GM19467 (cell line): Measurements from ENCODE around the gene SF3B3.

Experiments
- ATAC-seq: cut with Tn5 transposase; IDR thresholded peaks from one replicate; pipeline ENCODE4 v1.9.1; 2021; ENCODE audit warnings: mild to moderate bottlenecking, moderate library complexity; ENCODE audit not compliant: unreplicated experiment

SF3B3 gene

GRCh38 chr16:70561623-70562022 is 38.0 kb downstream of the SF3B3 start:
- ATAC-seq: no peak

- ATAC-seq: no peak
Measured at GRCh38 chr16:70563636-70564035, 40.0 kb downstream of the SF3B3 start.

- no peak for ATAC-seq
Measured at GRCh38 chr16:70565053-70565452, 41.4 kb downstream of the SF3B3 start.

- no peak for ATAC-seq
Measured at GRCh38 chr16:70568601-70569237, 45.1 kb downstream of the SF3B3 start.

- ATAC-seq: no peak
Measured at GRCh38 chr16:70569752-70570151, 46.1 kb downstream of the SF3B3 start.

- no peak for ATAC-seq
Measured at GRCh38 chr16:70570967-70571570, 47.5 kb downstream of the SF3B3 start.

GRCh38 chr16:70571623-70572022 is 48.0 kb downstream of the SF3B3 start:
- ATAC-seq: no peak

- no peak for ATAC-seq
Measured at GRCh38 chr16:70572050-70572925, 48.7 kb downstream of the SF3B3 start.

GRCh38 chr16:70572926-70573270 is 49.3 kb downstream of the SF3B3 start:
- ATAC-seq: no peak

- no peak for ATAC-seq
Measured at GRCh38 chr16:70573451-70574121, 50.0 kb downstream of the SF3B3 start.

- ATAC-seq: no peak
Measured at GRCh38 chr16:70574595-70575271, 51.1 kb downstream of the SF3B3 start.

GRCh38 chr16:70575376-70575775 is 51.8 kb downstream of the SF3B3 start:
- no peak for ATAC-seq

GRCh38 chr16:70576431-70577255 is 53.0 kb downstream of the SF3B3 start:
- ATAC-seq: peak; percentile 71

- no peak for ATAC-seq
Measured at GRCh38 chr16:70577256-70577698, 53.7 kb downstream of the SF3B3 start.

- no peak for ATAC-seq
Measured at GRCh38 chr16:70578035-70578434, 54.4 kb downstream of the SF3B3 start.

GRCh38 chr16:70579248-70579647 is 55.6 kb downstream of the SF3B3 start:
- ATAC-seq: no peak

- ATAC-seq: no peak
Measured at GRCh38 chr16:70579648-70580630, 56.3 kb downstream of the SF3B3 start.

- no peak for ATAC-seq
Measured at GRCh38 chr16:70582280-70582978, 58.8 kb downstream of the SF3B3 start.
